Parathyroid adenoma (tissue), 2 donors: ENCODE measurements around the gene FXYD3.

Experiments used
- H2AFZ ChIP-seq: fragments of 300-600 bp; sonication (generic); one replicate; pipeline ENCODE4 v1.7.0; 2017; ENCODE audit warnings: antibody characterized with exemption, mild to moderate bottlenecking
- H3K27ac ChIP-seq: fragments of 300-600 bp; sonication (generic); one replicate; pipeline ENCODE4 v1.7.0; 2017
- H3K27me3 ChIP-seq: fragments of 300-600 bp; sonication (generic); one replicate; pipeline ENCODE4 v1.7.0; 2017; ENCODE audit warnings: low read length; ENCODE audit not compliant: control insufficient read depth, insufficient read depth
- H3K36me3 ChIP-seq: fragments of 300-600 bp; sonication (generic); one replicate; pipeline ENCODE4 v1.7.0; 2017; ENCODE audit warnings: low read length; ENCODE audit not compliant: control insufficient read depth, insufficient read depth
- H3K4me1 ChIP-seq: fragments of 300-600 bp; sonication (generic); one replicate; pipeline ENCODE4 v1.7.0; 2017; ENCODE audit warnings: control low read depth
- H3K4me2 ChIP-seq: fragments of 300-600 bp; sonication (generic); one replicate; pipeline ENCODE4 v1.7.0; 2017; ENCODE audit warnings: low read length
- H3K4me3 ChIP-seq: fragments of 300-600 bp; sonication (generic); one replicate; pipeline ENCODE4 v1.7.0; 2017; ENCODE audit warnings: low read depth, low read length
- H3K79me2 ChIP-seq: fragments of 300-600 bp; sonication (generic); one replicate; pipeline ENCODE4 v1.7.0; 2017; ENCODE audit warnings: control low read depth
- H3K9ac ChIP-seq: fragments of 300-600 bp; sonication (generic); one replicate; pipeline ENCODE4 v1.7.0; 2017; ENCODE audit warnings: mild to moderate bottlenecking
- H3K9me3 ChIP-seq: fragments of 300-600 bp; sonication (generic); one replicate; pipeline ENCODE4 v1.7.0; 2017; ENCODE audit warnings: low read length; ENCODE audit not compliant: control insufficient read depth
- TF ChIP-seq, protein P1 (sequence below): fragments of 300-600 bp; sonication (generic); IDR thresholded peaks from one replicate; pipeline ENCODE4 v1.7.0; 2017; ENCODE audit warnings: antibody characterized with exemption, mild to moderate bottlenecking
- donor health status: primary hyperparathyroidism.

The FXYD3 gene

DNA sequence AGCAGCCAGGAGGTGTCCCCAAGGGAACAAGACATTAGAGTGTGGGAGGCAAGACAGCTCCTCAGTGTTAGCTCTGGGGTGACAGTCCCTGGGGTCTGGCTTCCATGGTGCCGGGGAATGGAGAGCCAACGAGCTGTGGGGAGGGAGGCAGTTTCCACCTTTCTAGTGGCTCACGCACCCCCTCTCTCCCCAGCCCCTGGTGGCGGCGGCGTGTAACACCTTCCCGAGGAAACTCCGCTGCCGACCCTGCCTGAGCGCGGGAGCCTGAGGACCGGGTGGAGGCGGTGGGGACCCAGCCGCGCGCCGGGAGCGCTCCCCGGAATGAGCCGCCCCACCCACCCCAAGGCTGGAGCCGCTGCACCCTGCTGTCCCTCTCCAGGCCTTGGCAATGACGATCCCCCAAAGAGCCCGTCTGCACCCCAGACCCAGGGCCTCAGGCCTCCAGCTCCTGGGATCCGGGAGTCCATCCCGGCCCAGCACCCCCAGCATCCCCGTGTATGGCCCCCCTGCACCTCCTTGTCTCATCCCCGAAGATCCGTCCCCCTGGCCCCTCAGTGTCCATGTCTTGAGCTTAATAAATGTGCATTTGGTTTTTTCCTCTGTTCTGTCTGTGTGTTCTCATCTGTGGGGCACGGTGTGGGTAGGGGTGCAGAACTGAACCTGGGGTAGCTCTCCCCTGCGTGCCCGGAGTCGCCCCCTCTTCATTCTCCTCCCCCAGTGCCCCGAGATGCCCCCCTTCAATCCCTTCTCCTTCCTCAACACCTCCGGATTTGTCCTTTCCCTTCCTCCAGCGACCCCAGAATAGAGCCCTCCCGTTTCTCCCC is 38.3 kb downstream of the FXYD3 start:
- Histone ChIP-seq H3K4me2 (peak overlapping the region; percentile 70), H3K4me3 (peak overlapping the region; percentile 62), H3K9me3 (no peaks in the 10 kb centered on the region), H3K27ac (no peak overlapping the region), H3K27me3 (peaks cover 3% of the 10 kb centered on the region), H3K9ac (no peak overlapping the region), H3K79me2 (no peaks in the 10 kb centered on the region), H2AFZ (peak overlapping the region; percentile 72), H3K36me3 (no peaks in the 10 kb centered on the region), H3K4me1 (peaks cover 4% of the 10 kb centered on the region)
- TF ChIP-seq, protein P1, sequence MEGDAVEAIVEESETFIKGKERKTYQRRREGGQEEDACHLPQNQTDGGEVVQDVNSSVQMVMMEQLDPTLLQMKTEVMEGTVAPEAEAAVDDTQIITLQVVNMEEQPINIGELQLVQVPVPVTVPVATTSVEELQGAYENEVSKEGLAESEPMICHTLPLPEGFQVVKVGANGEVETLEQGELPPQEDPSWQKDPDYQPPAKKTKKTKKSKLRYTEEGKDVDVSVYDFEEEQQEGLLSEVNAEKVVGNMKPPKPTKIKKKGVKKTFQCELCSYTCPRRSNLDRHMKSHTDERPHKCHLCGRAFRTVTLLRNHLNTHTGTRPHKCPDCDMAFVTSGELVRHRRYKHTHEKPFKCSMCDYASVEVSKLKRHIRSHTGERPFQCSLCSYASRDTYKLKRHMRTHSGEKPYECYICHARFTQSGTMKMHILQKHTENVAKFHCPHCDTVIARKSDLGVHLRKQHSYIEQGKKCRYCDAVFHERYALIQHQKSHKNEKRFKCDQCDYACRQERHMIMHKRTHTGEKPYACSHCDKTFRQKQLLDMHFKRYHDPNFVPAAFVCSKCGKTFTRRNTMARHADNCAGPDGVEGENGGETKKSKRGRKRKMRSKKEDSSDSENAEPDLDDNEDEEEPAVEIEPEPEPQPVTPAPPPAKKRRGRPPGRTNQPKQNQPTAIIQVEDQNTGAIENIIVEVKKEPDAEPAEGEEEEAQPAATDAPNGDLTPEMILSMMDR = peak; percentile 21

DNA sequence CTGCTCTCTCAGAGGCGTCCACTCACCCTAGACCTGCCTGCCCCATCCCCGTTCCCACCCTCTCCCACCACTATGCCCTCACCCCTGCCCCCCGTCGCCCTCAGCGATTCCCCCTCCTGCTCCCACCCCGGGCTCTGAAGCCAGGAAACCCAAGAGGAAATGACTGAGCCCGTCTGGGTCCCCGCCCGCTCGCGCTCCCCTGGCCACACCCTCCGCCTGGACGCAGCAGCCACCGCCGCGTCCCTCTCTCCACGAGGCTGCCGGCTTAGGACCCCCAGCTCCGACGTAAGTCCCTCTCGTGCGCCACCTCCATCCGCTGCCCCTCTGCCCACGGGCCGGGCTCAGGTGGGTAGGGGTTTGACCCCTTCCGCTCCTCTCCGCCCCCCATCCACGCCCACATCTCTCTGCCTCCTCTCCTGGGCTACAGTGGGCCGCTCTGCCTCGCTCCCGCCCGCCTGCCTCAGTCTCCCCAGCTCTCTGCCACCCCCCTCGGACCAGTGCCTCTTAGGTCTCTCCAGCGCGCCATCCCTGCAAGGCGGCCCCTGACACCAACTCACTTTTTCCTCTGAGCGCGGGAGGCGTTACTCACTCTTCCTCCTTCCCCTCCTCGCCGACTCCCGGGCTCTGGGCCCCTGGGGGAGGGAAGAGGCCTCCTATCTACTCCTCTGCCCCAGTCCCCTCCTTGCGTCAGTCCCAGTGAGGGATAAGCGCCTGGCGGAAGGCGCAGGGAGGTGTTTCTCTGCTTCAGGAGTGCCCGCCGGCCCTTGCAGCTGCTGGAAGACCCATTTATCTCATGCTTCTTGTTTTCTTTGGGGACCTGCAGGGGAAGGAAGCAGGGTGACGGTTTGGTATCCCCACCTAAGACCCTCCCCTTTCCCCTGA is 39.1 kb downstream of the FXYD3 start, which contains the start of gene FXYD5:
FXYD5 (plus strand) TSS at position 211 of the 882 bp plus-strand sequence. CDS start 816 bp downstream, outside the sequence.
- TF ChIP-seq, protein P1 = no peak
- Histone ChIP-seq H3K9me3 (no peaks in the 10 kb centered on the region), H3K4me2 (peak within 1 kb of the TSS; percentile 70), H3K36me3 (no peaks in the 10 kb centered on the region), H3K27ac (peak within 1 kb of the TSS; percentile 22), H2AFZ (peak within 1 kb of the TSS; percentile 72), H3K9ac (no peak within 1 kb of the TSS), H3K27me3 (peaks cover 3% of the 10 kb centered on the region), H3K4me3 (peak within 1 kb of the TSS; percentile 62), H3K4me1 (peaks cover 4% of the 10 kb centered on the region), H3K79me2 (no peaks in the 10 kb centered on the region)

DNA sequence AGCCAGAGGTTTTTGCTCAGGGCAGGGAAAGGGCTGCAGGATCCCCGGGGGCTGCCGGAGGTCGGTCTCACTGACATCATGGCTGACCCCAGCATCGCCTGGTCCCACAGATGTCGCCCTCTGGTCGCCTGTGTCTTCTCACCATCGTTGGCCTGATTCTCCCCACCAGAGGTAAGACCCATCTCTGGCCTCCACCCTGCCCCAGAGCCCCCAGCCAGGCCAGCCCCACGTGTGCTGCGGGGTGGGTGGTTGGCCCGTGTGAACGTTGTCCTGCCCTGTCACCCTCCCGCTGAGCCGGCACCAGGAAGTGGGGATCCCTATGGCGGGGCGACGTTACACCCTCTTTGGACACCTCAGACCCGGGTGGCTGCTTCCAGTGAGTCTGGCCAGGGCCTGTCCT is 39.8 kb downstream of the FXYD3 start:
- H3K4me1 ChIP-seq = peaks cover 4% of the 10 kb centered on the region
- H3K27ac ChIP-seq = no peak overlapping the region
- no peaks in the 10 kb centered on the region for H3K79me2 ChIP-seq
- peak overlapping the region; percentile 70 for H3K4me2 ChIP-seq
- H3K27me3 ChIP-seq = peaks cover 3% of the 10 kb centered on the region
- no peak overlapping the region for H2AFZ ChIP-seq
- no peak overlapping the region for H3K9ac ChIP-seq
- peak overlapping the region; percentile 62 for H3K4me3 ChIP-seq
- TF ChIP-seq, protein P1 = no peak
- no peaks in the 10 kb centered on the region for H3K36me3 ChIP-seq
- H3K9me3 ChIP-seq = no peaks in the 10 kb centered on the region

DNA sequence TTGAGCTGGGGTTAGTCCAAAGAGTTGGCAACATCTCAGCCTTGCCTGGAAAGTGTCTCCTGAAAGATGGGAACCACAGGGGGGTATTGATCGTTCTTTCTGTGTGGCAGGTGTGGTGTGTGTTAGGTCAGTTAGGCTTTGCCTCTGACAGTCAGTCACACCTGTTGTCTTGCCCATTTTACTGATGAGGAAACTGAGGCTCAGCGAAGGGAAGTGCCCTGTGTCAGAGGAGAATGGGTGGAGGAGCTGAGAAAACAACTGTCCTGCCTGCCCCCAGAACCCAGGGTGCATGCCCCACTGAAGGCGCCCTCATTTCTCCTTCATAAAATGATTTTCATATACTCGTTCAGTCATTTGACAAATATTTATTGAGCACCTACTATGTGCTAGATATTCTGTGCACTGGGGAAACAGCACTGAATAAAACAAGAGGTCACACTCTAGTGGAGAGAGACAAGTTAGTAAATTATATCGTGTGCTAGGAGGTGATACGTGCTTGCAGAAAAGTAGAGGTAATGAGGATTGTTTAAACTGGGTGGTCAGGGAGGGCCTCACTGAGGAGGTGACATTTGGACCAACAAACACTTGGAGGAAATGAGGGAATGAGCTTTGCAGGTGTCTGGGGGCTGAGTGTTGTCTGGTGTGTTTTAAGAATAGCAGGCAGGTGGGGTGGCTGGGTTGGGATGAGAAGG is 40.5 kb downstream of the FXYD3 start:
- no peak overlapping the region for H3K9ac ChIP-seq
- no peaks in the 10 kb centered on the region for H3K9me3 ChIP-seq
- H3K36me3 ChIP-seq = no peaks in the 10 kb centered on the region
- no peak overlapping the region for H3K4me3 ChIP-seq
- H3K27ac ChIP-seq = no peak overlapping the region
- no peak overlapping the region for H3K4me2 ChIP-seq
- H3K4me1 ChIP-seq = peaks cover 4% of the 10 kb centered on the region
- TF ChIP-seq, protein P1 = no peak
- H3K79me2 ChIP-seq = no peaks in the 10 kb centered on the region
- no peak overlapping the region for H2AFZ ChIP-seq
- peaks cover 3% of the 10 kb centered on the region for H3K27me3 ChIP-seq
